Astrocyte (in vitro differentiated cells and primary cell): ENCODE data around the gene NME9.

Source experiments
- EZH2 ChIP-seq: IDR thresholded peaks from 2 replicates; pipeline ENCODE4 v1.6.1; 2012; ENCODE audit warnings: mild to moderate bottlenecking, low read length, inconsistent platforms; ENCODE audit not compliant: insufficient read depth
- TF ChIP-seq, protein P1 (sequence below): IDR thresholded peaks from 2 replicates; pipeline ENCODE4 v1.5.1; 2011; ENCODE audit warnings: low read depth, mild to moderate bottlenecking, inconsistent platforms, low read length, moderate library complexity; ENCODE audit not compliant: insufficient read depth

DNA sequence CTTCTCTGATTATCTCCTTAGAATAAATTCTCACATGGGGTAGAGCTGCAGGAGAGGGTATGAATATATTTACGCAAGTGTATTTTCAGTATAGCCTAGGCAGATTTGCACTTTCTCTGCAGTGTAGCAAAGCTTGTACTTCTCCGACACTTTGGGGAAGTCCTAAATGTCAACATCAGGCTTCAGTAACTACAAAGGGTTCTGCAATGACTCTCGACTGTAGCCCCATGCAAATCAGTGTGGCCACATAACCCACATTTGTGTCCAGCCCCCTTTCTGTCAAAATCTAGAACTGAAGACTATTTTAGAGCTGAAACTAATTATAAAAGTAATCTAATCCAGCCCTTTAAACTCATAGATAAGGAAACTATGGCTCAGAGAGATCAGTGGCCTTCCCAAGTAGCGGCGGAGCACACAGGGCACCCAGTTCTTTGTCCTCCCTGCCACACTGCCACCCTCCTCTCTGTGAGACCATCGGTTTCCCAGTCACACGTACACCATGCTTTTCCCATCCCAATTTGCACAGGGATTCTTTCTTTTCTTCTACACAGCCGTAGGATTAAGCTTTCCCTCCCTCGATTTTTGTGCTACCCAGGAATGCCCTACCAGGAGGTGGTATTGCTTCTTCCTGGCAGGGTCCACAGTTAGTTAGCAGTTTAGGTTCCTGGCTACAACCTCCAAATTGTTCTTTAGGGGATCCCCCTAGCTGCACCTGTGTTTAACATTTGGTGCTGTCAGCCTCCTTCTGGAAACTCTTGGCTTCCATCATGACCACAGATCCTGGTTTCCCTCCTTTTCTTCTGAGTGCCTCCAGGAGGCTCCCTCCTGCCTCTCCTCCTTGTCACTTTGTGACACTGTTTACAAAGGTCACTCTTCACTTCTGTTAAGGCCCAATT, 41.7 kb upstream of the NME9 start:
- TF ChIP-seq, protein P1, sequence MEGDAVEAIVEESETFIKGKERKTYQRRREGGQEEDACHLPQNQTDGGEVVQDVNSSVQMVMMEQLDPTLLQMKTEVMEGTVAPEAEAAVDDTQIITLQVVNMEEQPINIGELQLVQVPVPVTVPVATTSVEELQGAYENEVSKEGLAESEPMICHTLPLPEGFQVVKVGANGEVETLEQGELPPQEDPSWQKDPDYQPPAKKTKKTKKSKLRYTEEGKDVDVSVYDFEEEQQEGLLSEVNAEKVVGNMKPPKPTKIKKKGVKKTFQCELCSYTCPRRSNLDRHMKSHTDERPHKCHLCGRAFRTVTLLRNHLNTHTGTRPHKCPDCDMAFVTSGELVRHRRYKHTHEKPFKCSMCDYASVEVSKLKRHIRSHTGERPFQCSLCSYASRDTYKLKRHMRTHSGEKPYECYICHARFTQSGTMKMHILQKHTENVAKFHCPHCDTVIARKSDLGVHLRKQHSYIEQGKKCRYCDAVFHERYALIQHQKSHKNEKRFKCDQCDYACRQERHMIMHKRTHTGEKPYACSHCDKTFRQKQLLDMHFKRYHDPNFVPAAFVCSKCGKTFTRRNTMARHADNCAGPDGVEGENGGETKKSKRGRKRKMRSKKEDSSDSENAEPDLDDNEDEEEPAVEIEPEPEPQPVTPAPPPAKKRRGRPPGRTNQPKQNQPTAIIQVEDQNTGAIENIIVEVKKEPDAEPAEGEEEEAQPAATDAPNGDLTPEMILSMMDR = no peak
- no peak for TF ChIP-seq EZH2
